ENCODE results near the gene FYN.
A peak's percentile ranks its signal among the peaks of the same experiment; 100 is the strongest.

FYN gene

DNA sequence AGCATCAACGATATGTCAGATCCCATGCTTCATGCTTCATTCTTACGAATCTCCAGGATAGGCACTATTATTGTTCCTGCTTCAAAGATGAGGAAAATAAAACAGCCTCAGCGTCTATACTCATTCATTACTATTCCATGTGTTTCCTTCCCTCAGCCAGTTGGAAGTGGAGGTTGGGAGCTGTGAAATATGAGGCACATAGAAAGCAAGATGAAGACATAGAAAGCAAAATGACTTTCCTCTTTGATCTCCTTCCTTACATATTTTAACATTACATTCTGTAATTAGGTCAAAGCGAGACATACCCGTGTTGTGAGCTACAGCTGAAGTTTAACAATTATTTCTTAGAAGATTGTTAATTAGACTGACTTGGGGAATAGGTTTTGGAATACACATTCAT, 125.4 kb downstream of the FYN start:
- DNase-seq (ENCODE audit: low read depth in 2 of 2), result no peak

DNA sequence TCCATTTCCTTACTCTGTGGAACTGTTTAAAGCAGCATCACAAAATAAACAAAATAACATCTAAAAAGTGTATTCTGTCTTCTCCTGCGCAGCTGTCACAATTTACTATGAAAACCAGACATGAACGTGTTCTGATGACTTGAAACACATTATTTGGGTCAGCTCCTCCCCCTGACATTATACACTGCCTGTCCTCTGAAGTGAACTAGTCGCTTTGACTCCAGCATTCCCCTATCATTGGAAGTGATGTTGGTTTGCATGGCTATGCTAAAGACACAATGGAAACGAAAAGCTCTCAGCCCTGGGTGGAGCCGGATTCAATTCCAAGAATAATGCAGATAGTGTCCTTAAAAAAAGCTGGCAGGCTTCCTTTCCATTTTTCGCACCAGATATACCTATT, 125.9 kb downstream of the FYN start:
- DNase-seq (ENCODE audit: low read depth in 2 of 2), result no peak

DNA sequence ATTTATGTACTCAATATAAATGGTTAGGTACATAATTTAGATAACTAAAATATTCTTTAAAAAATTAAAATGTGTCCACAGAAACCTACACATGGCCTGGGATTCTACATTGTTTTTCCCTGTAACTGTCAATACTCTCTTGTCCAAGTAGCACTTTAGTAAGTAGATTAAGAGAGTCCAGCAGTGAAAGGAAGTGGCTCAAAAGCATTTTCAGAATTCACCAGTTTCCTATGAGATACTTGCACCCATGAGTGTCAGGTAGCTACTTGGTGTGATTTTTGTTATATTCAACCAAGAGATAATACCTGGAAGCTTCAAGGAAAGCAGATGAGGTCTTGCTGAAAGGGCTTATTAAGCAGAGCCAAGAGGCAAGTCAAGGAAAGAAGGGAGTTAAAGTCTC, 126.3 kb downstream of the FYN start:
- no peak for DNase-seq (ENCODE audit: low read depth in 2 of 2)

DNA sequence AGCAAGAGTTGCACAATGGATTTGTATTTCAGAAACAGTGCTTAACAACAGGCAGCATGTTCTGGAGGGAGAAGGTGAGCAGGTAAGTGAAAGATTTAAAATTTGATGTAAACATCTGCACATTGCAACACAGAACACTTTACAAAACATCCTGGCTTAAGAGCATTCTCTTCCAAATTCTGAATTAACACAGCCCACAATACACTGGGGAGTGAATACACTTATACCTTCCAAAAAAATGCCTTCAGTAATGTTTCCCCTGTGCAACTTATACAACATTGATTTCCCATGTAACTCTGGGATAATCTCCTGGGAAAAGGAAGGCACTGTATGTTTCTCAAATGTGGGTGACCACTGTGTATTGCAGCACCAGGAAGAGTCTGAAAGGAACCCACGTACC, 127.6 kb downstream of the FYN start:
- DNase-seq (ENCODE audit: low read depth in 2 of 2), result no peak

DNA sequence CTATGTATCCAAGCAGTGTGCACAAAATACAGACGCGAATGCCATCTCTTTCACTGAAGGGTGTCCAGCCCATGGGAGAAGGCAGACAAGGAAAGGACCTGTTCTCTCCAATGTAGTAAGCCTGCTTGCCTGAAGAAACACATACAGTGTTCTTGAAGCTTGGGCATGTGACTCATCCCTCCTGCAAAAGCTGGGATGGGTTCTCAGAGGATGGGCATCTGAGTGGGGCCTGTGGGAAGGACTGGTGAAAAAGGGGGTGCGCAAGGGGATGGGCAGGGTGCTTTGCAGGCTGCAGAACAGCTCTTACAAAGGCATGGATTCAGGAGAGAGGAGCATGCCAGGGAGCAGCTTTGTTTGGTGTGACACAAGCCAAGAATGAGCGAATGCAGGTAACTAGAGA, 128.1 kb downstream of the FYN start:
- DNase-seq (ENCODE audit: low read depth in 2 of 2), result no peak

DNA sequence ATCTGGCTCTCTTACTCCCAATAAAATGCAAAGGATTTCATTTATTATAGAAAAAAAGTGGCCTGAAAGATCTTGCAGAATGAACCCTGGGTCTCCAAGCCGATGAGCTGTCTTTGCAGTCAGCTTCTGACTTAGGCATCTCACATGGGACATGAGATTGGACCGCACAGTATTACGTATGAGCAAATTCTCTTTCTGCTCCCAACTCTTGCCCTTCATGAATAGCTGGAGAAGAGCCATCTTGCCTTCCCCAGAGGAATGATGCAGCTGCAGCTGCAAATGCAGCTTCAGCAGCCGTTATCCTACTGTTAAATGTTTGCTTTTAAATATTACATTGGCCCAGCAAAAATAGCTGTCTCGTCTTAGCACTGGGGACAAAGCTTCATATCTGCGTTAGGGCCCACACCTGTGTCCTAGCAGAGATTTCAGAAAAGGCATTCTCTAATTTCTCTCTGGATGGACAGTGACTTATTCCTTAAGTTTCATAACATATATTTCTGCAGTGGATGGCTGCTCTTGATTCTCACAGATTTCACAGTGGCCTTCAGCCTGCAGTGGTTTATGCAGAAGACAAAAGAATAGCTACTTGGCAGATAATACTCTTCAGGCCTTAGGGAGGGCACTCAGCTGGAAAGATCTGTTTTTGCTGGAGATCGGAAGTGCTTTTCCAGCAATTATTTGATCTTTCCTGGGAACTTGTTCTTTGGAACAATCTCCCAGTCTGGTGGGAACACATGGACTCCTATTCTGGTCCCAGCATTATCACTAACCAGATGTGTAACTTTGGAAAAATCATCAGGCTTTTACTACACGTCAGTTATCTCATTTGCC, 129.2 kb downstream of the FYN start:
- DNase-seq (ENCODE audit: low read depth in 2 of 2), result peak; percentile 62

DNA sequence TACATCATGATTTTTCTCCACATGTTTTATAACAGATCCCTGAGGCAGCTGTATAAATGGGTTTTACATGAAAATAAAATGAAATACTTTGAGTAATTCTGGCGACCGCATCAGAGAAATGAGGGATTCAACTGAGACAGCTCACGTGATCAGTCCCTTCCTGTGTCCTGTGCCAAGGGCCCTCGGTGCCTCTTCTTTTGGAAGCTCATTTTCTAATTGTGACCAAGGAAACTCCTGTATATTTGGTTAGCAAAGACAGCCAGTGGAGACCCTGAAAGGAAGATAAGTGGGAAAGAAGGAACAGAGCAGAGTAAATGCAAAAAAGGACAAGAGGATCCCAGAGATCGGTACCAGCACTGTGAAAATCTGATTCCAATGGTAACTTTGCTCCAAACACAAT, 129.9 kb downstream of the FYN start:
- no peak for DNase-seq (ENCODE audit: low read depth in 2 of 2)

DNA sequence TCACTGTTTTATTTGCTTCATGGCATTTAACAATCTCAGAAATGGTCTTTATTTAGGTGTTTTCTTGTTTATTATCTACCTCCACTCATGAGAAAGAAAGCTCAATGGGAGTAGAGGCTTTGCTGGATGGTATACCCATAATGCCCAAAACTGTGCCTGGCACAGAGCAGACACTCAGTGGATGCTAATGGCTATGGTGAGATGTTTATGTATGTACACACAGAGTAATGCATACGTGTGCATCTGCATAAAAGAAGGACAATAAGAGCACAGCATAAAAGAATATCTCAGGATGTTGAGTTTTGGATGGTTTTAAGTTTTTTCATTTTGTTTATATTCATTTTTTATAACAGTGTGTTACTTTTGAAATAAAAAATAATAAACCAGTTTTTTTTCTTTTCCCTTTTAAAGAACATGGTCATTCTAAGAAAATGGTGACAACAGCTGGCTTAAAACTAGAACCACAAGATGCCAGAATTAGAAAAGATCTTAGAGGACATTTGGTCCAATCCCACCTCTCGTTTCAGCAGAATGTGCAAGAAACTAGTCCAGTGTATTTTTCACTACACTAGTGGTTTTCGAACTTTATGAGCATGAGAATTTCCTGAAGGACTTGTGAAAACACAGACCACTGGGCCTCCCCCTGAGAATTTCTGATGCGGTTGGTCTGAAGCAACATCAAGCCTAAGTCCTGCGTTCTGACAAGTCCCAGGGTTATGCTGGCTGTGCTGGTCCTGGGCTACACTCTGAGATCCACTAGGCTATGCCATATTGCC, 131.9 kb downstream of the FYN start:
- no peak for DNase-seq (ENCODE audit: low read depth in 2 of 2)

DNA sequence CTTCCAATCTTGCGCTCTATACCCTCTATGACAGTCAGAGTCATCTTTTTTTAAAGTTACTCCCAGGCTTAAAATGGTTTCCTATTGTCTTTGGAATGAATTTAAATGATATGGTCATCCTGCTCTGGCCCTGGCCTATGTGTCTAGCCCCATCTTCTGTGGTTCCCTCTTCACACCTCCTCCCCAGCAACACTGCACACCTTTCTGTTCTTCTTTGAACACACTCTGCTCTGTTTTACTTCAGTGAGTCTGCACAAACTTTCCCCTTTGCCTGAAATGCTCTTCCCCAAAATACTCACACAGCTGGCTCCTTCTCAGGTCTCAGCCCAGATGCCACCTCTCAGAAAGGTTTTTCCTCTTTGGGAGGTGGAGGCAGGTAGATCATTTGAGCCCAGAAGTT, 132.7 kb downstream of the FYN start:
- DNase-seq (ENCODE audit: low read depth in 2 of 2), result no peak

DNA sequence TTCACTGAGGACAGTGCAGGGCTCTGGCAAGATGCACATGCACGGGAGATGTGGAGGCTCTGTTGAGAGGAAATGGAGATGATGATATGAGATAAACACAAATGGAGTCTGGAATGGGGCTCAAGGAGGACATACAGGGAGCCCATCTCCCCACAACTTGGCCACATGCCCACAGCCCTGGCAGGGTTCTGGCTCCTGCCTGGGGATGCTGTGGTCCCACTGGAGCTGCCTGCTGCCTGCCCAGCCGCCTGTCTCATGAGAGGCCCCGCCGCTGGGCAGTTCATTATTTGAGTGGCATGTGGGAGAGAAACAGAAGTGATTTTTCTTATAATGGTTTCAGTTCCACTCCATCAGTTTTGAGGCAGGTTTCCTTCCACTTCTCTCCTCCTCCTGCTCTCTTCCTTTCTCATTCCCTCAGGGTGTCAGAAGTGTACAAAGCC, 134.0 kb downstream of the FYN start:
- no peak for DNase-seq (ENCODE audit: low read depth in 2 of 2)

DNA sequence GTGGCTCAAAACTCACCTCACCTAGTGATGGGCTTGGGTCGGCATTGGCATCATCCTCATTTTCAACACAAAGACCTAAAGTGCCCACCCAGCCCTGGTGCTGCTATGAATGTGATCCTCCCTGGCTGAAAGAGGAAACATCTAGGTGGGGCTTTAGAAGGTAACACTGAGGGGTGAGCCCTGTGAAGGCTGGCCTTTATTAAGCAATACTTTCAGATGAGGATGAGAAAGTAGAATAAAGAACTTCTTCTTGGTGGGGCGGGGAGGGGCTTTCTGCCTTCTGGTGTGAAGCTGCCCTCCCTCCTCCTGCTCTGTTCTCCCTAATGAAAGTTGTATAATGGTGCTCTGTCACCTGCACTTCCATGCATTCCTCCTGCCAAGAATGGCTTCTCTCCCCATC, 134.6 kb downstream of the FYN start:
- no peak for DNase-seq (ENCODE audit: low read depth in 2 of 2)

DNA sequence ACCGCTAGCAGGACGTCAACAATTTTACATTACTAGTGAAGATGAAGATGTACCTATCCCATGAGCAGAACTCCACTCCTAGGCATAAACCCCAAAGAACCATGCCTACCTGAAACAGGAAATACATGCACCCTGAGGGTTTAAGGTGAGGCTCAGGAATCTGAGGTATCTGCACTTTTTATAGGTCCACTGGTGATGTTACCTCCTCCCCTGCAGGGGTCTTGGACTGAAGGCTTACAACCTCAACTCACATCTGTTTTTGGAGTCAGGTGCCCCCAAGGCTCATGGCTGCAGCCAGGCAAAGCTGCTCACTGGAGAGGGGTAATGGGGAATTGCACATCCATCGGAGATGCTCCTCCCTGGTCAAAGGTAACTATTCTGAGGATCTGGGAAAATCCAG, 135.1 kb downstream of the FYN start:
- DNase-seq (ENCODE audit: low read depth in 2 of 2), result no peak

DNA sequence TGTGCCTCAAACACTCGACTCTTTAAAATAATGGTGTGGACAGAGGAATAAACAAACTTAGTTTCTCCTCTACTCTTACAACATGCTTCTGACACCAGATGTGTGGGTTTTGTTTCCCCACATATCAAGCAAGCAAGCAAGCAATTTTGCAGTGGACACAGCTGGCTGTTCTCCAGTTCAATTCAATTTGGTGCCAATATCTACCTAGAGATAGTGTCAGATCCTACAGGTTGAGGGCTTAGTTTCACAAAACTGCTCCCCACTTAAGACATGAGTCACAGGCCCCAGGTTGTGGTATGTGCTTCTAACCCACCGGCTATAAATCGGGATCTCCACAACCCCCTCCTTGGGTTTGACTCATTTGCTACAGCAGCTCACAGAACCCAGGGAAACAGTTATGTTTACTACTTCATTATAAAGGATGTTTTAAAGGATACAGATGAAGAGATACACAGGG, 136.2 kb downstream of the FYN start:
- DNase-seq (ENCODE audit: low read depth in 2 of 2), result peak in 1 of 2 experiments; percentile 29

DNA sequence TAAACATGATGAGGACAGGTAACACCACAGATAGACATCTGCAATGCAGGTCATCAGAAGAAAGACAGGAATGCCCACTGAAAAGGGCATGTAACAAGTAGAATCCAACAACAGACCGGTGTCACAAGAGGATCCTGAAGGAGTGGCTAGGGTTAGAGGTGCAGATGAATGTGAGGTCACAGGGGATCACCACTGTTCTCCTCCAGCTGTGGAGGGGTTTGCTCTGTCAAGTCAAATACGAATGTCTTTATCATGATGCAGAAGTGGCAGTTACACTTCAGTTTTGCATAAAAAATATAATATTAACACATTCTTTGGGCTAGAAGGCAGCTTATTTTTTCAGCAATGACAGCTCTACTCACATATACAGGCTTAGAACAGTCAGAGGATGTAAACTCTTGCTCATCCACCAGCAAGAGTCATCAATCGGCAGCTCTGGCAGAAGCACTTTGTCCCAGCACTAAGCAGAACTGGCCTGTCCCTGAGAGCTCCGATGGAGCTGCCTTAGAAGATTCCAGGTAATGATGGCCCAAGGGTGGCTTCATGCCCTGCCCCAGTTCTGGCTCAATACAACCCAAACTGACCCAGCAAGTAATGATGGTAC, 137.1 kb downstream of the FYN start:
- no peak for DNase-seq (ENCODE audit: low read depth in 2 of 2)

DNA sequence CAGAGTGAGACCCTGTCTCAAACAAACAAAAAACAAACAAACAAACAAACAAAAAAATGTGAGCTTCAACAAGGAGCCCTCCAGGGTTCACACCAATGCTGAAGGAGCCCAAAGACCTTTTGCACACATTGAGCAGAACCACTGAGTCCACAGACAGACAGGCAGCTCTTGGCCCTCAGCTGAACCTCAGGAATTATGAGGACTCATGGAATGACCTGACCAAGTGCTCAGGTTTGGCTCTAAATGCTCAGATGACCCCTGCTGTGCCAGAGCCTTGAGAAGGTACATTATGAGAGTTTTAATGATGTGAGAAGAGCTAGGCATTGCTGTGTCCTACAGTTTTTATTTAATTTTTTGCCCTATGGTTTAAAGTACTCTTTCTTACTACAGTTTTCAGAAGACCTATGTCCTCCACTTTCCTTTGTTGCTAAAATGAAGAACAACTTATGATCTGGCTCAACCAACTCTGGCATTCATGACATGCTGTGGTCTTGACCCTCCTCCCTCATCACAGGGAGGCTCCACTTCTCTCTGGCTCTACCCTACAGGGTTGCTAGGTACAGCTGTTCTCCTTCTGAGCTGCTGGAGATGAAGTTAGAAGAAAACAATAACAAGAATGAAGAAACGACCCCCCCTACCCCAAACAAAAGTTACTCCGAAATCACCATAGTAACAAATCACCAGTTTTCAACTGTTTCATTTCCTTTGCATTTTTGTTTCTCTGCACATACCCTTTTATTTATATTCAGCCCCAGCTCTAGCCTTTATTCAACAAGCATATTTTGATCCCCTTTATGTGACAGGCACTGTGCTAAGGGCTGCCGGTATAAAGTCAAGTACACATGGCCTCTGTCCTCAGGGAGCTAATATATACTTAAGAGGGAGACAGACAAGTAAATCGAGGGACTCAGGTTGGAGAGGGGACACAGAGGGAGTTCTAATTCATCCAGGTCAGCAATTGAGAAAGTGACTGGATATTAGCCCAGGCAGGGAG, 138.9 kb downstream of the FYN start:
- DNase-seq (ENCODE audit: low read depth in 2 of 2), result no peak

DNA sequence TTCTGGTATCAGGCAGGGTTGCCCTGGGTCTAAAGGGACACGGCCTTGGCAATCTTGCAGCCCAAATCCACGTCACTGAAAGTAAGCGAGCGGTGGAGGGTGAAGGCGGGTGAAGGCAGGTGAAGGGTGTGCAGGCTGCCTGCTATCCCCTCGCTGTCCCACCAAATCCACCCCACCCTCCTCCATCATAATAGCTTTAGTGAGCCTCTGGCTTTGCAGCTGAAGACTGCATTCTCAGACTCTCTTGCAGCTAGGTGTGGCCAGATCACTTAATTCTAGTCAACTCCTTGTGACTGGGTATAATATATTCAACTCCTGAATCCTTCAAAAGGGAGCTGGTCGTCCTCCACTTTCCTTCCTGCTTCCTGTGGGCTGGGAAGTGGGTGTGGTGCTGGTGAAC, 140.9 kb downstream of the FYN start:
- DNase-seq (ENCODE audit: low read depth in 2 of 2), result no peak

DNA sequence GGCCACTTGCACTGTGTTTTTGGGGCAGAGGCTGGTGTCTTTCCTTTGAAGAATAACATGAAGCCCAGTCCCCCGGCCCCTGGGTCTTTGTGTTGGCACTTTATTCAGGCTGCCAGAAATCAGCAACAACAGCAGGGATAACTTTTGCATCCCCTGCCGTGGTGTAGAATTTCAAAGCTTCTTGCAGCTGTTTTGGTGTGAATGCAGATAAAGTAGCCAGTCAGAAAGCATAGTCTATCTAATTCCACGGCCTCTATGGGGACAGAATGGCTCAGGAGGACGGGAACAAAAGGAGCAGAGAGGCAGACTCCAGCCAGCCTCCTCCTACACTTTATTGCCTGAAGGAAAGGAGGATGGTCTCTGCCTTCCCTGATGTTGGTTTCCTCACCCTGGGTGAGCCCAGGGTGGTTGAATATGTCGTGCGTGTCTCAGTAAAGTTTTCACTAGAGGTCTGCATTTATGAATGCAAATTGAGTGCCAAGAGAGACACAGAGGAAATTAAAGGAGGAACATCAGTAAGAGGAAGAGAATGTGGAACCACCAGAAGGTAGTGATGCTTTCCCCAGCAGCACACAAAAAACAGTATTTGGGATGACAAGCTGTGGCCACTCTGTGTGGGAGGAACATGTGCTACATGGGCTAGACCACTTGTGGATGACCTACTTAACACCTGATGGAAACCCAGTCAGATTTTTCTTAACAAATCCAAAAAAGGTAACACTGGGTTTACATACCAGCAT, 141.6 kb downstream of the FYN start:
- DNase-seq (ENCODE audit: low read depth in 2 of 2), result no peak

DNA sequence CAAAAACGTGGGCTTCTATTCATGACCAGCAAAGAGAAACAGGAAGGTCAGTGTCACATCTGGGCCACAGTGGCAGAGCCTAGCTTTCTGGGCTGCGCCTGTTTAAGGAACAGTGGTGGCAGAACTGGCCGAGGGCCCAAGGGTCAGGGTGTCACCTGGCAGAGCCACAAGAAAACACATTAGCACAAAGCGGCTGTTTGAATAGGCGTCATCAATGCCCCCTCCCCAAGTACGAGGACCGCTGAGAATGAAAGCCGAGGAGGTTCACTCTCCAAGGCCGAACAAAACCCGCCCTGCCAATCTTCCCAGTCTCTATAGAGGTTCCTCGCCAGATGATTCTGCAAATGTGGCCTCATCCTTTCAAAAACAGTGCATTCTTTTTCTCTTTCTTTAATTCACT, 142.4 kb downstream of the FYN start:
- no peak for DNase-seq (ENCODE audit: low read depth in 2 of 2)

DNA sequence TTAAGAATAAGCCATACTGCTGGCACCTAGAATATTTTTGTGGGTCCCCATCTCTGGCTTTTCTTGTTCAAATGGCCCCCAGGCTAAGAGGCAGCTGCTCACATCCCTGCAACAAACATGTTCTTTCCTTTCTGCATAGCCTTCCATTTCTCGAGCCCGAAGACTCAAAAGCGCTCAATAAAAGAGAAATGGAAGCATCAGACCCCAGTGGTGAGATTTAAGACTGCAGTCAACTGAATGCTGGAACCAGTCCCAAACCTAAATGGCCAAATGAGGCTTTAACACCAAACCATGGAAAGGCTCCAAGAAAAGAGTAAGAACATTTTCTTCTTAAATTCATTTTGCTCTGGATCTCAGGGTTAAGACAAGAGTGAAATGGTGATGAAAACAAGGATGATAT, 145.4 kb downstream of the FYN start:
- DNase-seq (ENCODE audit: low read depth in 2 of 2), result no peak

DNA sequence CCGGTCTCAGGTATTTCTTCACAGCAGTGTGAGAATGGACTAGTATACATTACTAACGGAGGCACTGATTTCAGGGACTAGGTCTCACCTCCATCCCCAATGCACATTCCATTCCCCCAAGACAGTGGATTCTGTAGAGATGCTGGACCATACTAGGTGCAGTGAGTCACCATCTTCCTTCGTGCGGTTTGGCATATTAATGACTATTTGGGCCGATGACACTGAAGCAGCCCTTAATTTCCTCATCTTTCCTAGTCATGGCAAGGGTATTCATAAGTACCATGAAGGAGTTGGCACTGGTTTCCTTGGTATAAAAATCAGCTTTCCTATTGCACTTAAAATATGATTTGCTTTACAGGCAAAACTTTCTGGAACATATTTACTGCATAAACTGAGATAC, 146.2 kb downstream of the FYN start:
- DNase-seq (ENCODE audit: low read depth in 2 of 2), result no peak
